IMR-90 (cell line): ENCODE results near the gene ELK3. TPM values are rescaled to one million over a fixed set of nuclear protein-coding genes. Genes with fewer than 3 reads are reported as not detected.

Experiments
- ATAC-seq: fragments of 200-7000 bp; cut with Tn5 transposase; 2 replicates; pipeline ENCODE4 v1.9.1; 2020; ENCODE audit warnings: low read depth, mild to moderate bottlenecking, moderate library complexity
- BruUV-seq: library from RNA; stranded (reverse); fragments of 400-500 nt; replicated peaks from 2 replicates; lab custom pipeline; 2021; lab: Mats Ljungman, UMichigan
- CTCF ChIA-PET: fragments of 300-600 bp; formaldehyde crosslinking; extraction: SDS; loops from one replicate; lab custom pipeline; 2021; ENCODE audit warnings: antibody characterized with exemption; lab: Yijun Ruan, JAX
- POLR2A ChIA-PET: fragments of 300-600 bp; sonication (Branson Sonifier 250); formaldehyde crosslinking; loops from one replicate; lab custom pipeline; 2022; ENCODE audit warnings: antibody characterized with exemption; ENCODE audit not compliant: unreplicated experiment; lab: Charles Lee
- DNase-seq: peaks from one replicate; pipeline ENCODE4 v3.0.0; 2013
- H2AFZ ChIP-seq: replicated peaks from 2 replicates; pipeline ENCODE3; 2013; ENCODE audit warnings: low read length, mild to moderate bottlenecking; ENCODE audit not compliant: poor library complexity
- H2AK5ac ChIP-seq: 2 replicates; pipeline ENCODE4 v1.6.1; 2013; ENCODE audit warnings: low read depth, low read length, inconsistent platforms
- H2AK9ac ChIP-seq: replicated peaks from 2 replicates; pipeline ENCODE3; 2013; ENCODE audit warnings: mild to moderate bottlenecking, low read depth, low read length, moderate library complexity; ENCODE audit not compliant: poor library complexity
- H2BK120ac ChIP-seq: 2 replicates; pipeline ENCODE4 v1.6.1; 2013; ENCODE audit warnings: low read depth, low read length, inconsistent platforms
- H2BK15ac ChIP-seq: 3 replicates; pipeline ENCODE4 v1.6.1; 2013; ENCODE audit warnings: low read depth, low read length, inconsistent platforms
- H2BK20ac ChIP-seq: 2 replicates; pipeline ENCODE4 v1.6.1; 2013; ENCODE audit warnings: low read depth, mild to moderate bottlenecking, inconsistent platforms, low read length, moderate library complexity
- H2BK5ac ChIP-seq: 2 replicates; pipeline ENCODE4 v1.6.1; 2013; ENCODE audit warnings: mild to moderate bottlenecking, low read depth, low read length, inconsistent platforms; ENCODE audit not compliant: poor library complexity, severe bottlenecking
- H3K14ac ChIP-seq: replicated peaks from 2 replicates; pipeline ENCODE4 v1.6.1; 2013; ENCODE audit warnings: low read depth, low read length, inconsistent platforms
- H3K18ac ChIP-seq: 2 replicates; pipeline ENCODE4 v1.6.1; 2013; ENCODE audit warnings: low read depth, low read length, control low read depth
- H3K23ac ChIP-seq: 2 replicates; pipeline ENCODE4 v1.6.1; 2013; ENCODE audit warnings: low read depth, low read length, inconsistent platforms
- H3K27ac ChIP-seq: 2 replicates; pipeline ENCODE4 v1.5.1; 2013; ENCODE audit warnings: mild to moderate bottlenecking, control low read depth, low read length; ENCODE audit not compliant: insufficient read depth
- H3K27me3 ChIP-seq: 2 replicates; pipeline ENCODE4 v1.6.1; 2013; ENCODE audit warnings: low read length; ENCODE audit not compliant: control insufficient read depth, insufficient read depth
- H3K36me3 ChIP-seq: 2 replicates; pipeline ENCODE4 v1.6.1; 2013; ENCODE audit warnings: low read length, mixed read lengths; ENCODE audit not compliant: control insufficient read depth, insufficient read depth
- H3K4ac ChIP-seq: 2 replicates; pipeline ENCODE4 v1.6.1; 2013; ENCODE audit warnings: low read depth, low read length, inconsistent platforms
- H3K4me1 ChIP-seq: 2 replicates; pipeline ENCODE4 v1.6.1; 2013; ENCODE audit warnings: low read length, mixed read lengths; ENCODE audit not compliant: control insufficient read depth, insufficient read depth
- H3K4me2 ChIP-seq: 2 replicates; pipeline ENCODE4 v1.6.1; 2013; ENCODE audit warnings: low read depth, mild to moderate bottlenecking, control low read depth, low read length, moderate library complexity
- H3K4me3 ChIP-seq: 2 replicates; pipeline ENCODE4 v1.5.1; 2013; ENCODE audit warnings: low read depth, mild to moderate bottlenecking, control low read depth, low read length, moderate library complexity; ENCODE audit not compliant: insufficient read depth
- H3K56ac ChIP-seq: 2 replicates; pipeline ENCODE4 v1.6.1; 2013; ENCODE audit warnings: low read length, inconsistent platforms; ENCODE audit not compliant: insufficient read depth; ENCODE audit errors: extremely low read depth
- H3K79me1 ChIP-seq, 2 experiments: 2 replicates each; pipeline ENCODE4 v1.6.1; 2013; ENCODE audit warnings: low read length in 2 of 2, inconsistent platforms in 1 of 2, low read depth in 1 of 2
- H3K9ac ChIP-seq: 2 replicates; pipeline ENCODE4 v1.6.1; 2013; ENCODE audit warnings: low read depth, low read length, control low read depth
- H3K9me1 ChIP-seq: 2 replicates; pipeline ENCODE4 v1.6.1; 2013; ENCODE audit warnings: low read length, inconsistent platforms; ENCODE audit not compliant: insufficient read depth
- H3K9me3 ChIP-seq: 2 replicates; pipeline ENCODE4 v1.6.1; 2013; ENCODE audit warnings: low read length; ENCODE audit not compliant: control insufficient read depth, insufficient read depth
- H4K20me1 ChIP-seq: 2 replicates; pipeline ENCODE4 v1.6.1; 2013; ENCODE audit warnings: low read length, inconsistent platforms; ENCODE audit not compliant: insufficient read depth
- H4K5ac ChIP-seq: 2 replicates; pipeline ENCODE4 v1.6.1; 2013; ENCODE audit warnings: mild to moderate bottlenecking, low read depth, low read length, control low read depth
- H4K8ac ChIP-seq, 2 experiments: 2 replicates each; pipeline ENCODE4 v1.6.1; 2013; ENCODE audit warnings: low read depth in 2 of 2, low read length in 2 of 2, control low read depth in 1 of 2, inconsistent platforms in 1 of 2
- H4K91ac ChIP-seq: 2 replicates; pipeline ENCODE4 v1.6.1; 2013; ENCODE audit warnings: low read depth, low read length, inconsistent platforms; ENCODE audit not compliant: insufficient read depth
- CEBPB ChIP-seq: IDR thresholded peaks from 2 replicates; pipeline ENCODE4 v1.6.1; 2012; ENCODE audit warnings: low read depth, low read length, improper control_type of control experiment
- FOS ChIP-seq: fragments of 150-350 bp; IDR thresholded peaks from 2 replicates; pipeline ENCODE4 v1.6.1; 2016; ENCODE audit warnings: low read depth, low read length
- MAFK ChIP-seq: IDR thresholded peaks from 2 replicates; pipeline ENCODE4 v1.6.1; 2012; ENCODE audit warnings: low read depth, low read length, improper control_type of control experiment
- MAZ ChIP-seq: IDR thresholded peaks from 2 replicates; pipeline ENCODE4 v1.6.1; 2012; ENCODE audit warnings: low read depth, mild to moderate bottlenecking, low read length, improper control_type of control experiment, moderate library complexity, borderline replicate concordance
- MXI1 ChIP-seq: IDR thresholded peaks from 2 replicates; pipeline ENCODE4 v1.6.1; 2012; ENCODE audit warnings: low read depth, mild to moderate bottlenecking, low read length, moderate library complexity, borderline replicate concordance
- NFE2L2 ChIP-seq: fragments of 150-350 bp; IDR thresholded peaks from 2 replicates; pipeline ENCODE4 v1.6.1; 2016; ENCODE audit warnings: low read depth, mild to moderate bottlenecking, low read length
- POLR2A ChIP-seq: IDR thresholded peaks from 2 replicates; pipeline ENCODE4 v1.6.1; 2012; ENCODE audit warnings: mild to moderate bottlenecking, low read depth, low read length
- RAD21 ChIP-seq: IDR thresholded peaks from 2 replicates; pipeline ENCODE4 v1.6.1; 2012; ENCODE audit warnings: low read length, improper control_type of control experiment
- RFX5 ChIP-seq: IDR thresholded peaks from 2 replicates; pipeline ENCODE4 v1.8.0; 2012; ENCODE audit warnings: low read depth, mild to moderate bottlenecking, low read length, moderate library complexity
- SMC3 ChIP-seq: fragments of 150-350 bp; IDR thresholded peaks from 2 replicates; pipeline ENCODE4 v1.6.1; 2016; ENCODE audit warnings: low read depth, mild to moderate bottlenecking, antibody characterized with exemption, low read length, moderate library complexity
- dilution Hi-C: fragments of 300-500 bp; cut with HindIII; formaldehyde crosslinking; loops from one replicate; pipeline ENCODE4 v1.14.3; 2018; ENCODE audit warnings: low sequenced_read_pairs; ENCODE audit not compliant: unreplicated experiment
- in situ Hi-C: fragments of 300-500 bp; cut with MboI; formaldehyde crosslinking; loops from 3 replicates; pipeline ENCODE4 v1.14.3; 2019; ENCODE audit warnings: low sequenced_read_pairs, inconsistent platforms, mixed read lengths
- intact Hi-C: fragments of 100-400 bp; cut with micrococcal nuclease; formaldehyde crosslinking; loops from 2 replicates; pipeline ENCODE4 v1.10.0; 2022
- polyA plus RNA-seq, 3 experiments: library from polyadenylated mRNA; depleted of rRNA; stranded (reverse); fragments of >200 nt; gene quantifications; 2 replicates each; pipeline ENCODE4 v1.2.3, GENCODE V29; 2012; ENCODE audit warnings: low replicate concordance in 1 of 3
- total RNA-seq: library from RNA; depleted of rRNA; stranded (reverse); fragments of >200 nt; gene quantifications from 2 replicates; pipeline ENCODE4 v1.2.3, GENCODE V29; 2012

The ELK3 gene
- total and polyA plus RNA-seq, 2 of the 4 experiments (the other 2 are of a cell fraction) = 14.5 to 27.5 TPM

GRCh38 chr12:96198965-96199364 lies 4.8 kb downstream of the ELK3 start (continued):
- TF ChIP-seq MAZ (no peak), CEBPB (peak; percentile 82), FOS (peak; percentile 96), RFX5 (no peak), MXI1 (no peak), POLR2A (no peak), RAD21 (no peak)

- intact Hi-C loops (loop anchor here (5.0 kb wide), 1 partner anchor 162 kb away; the partner anchor contains the start of gene LTA4H), dilution Hi-C loops (no loop called here), in situ Hi-C loops (no loop called here)
- ATAC-seq (no peak), DNase-seq (no peak)
- peak overlapping the region; percentile 71; the same call in 1 of the 2 replicates for H3K18ac ChIP-seq
- peak overlapping the region; percentile 37; the same call in 1 of the 2 replicates for H4K5ac ChIP-seq
- ChIA-PET POLR2A (no interaction called here), CTCF (interaction anchor here (0.5 to 2.1 kb wide), 3 partner anchors 10 to 307 kb away, joined by 3 to 10 read pairs (median 6); no protein-coding TSS in a partner anchor)
- H3K79me1 ChIP-seq = peaks cover 4 to 48% of the 10 kb centered on the region in 2 experiments
- no peak overlapping the region; the same call in 1 of the 2 replicates for H3K14ac ChIP-seq
- H3K56ac ChIP-seq = peak overlapping the region; percentile 49; the same call in 1 of the 2 replicates
- H2AK9ac ChIP-seq = no peak overlapping the region
- H3K9me1 ChIP-seq = peaks cover 11% of the 10 kb centered on the region
- H3K27me3 ChIP-seq = no peaks in the 10 kb centered on the region
- peak overlapping the region; percentile 17; the same call in 1 of the 2 replicates for H3K4ac ChIP-seq
- H2BK15ac ChIP-seq = peak overlapping the region; percentile 90; the same call in 1 of the 3 replicates
- peak overlapping the region; percentile 80; the same call in 1 of the 2 replicates for H2AK5ac ChIP-seq
- H3K9ac ChIP-seq = no peak overlapping the region
- peaks cover 24% of the 10 kb centered on the region; the same call in 1 of the 2 replicates for H4K20me1 ChIP-seq
- no peak overlapping the region for H3K4me3 ChIP-seq
- peak overlapping the region; percentile 49; the same call in 1 of the 2 replicates for H2BK20ac ChIP-seq
- H4K8ac ChIP-seq = peak overlapping the region; percentile 29 to 82; a peak in 2 of 4 replicates
- no peak overlapping the region for H2AFZ ChIP-seq
- H2BK120ac ChIP-seq = peak overlapping the region; percentile 73; the same call in 1 of the 2 replicates
- H3K4me1 ChIP-seq = peaks cover 8% of the 10 kb centered on the region
- peak overlapping the region; percentile 53; the same call in 1 of the 2 replicates for H4K91ac ChIP-seq
- H3K36me3 ChIP-seq = peaks cover 2% of the 10 kb centered on the region
- no TSS peak for BruUV-seq
- TF ChIP-seq POLR2A (no peak), NFE2L2 (no peak), SMC3 (no peak), FOS (no peak), MAZ (no peak), MAFK (peak; percentile 85), CEBPB (no peak)
- H3K4me2 ChIP-seq = peak overlapping the region; percentile 75; the same call in 1 of the 2 replicates
- H2BK5ac ChIP-seq = peak overlapping the region; percentile 93
- peak overlapping the region; percentile 29; the same call in 1 of the 2 replicates for H3K27ac ChIP-seq
- H3K23ac ChIP-seq = no peak overlapping the region
- H3K9me3 ChIP-seq = no peaks in the 10 kb centered on the region
Observed at GRCh38 chr12:96199464-96199863, 5.3 kb downstream of the ELK3 start.
